SK-N-SH (cell line): ENCODE data around the gene ARMH4. TPM values are rescaled to one million over a fixed set of nuclear protein-coding genes. Genes with fewer than 3 reads are reported as not detected.

ENCODE experiments used
- CTCF ChIA-PET: fragments of 300-600, 350-600 bp; formaldehyde crosslinking; extraction: SDS; loops from one replicate; lab custom pipeline; 2021; lab: Yijun Ruan, JAX
- POLR2A ChIA-PET: fragments of 350-600 bp; sonication (Branson Sonifier 250); formaldehyde crosslinking; extraction: SDS; loops from one replicate; lab custom pipeline; 2020; ENCODE audit warnings: antibody characterized with exemption, inconsistent platforms; lab: Yijun Ruan, JAX
- DNase-seq: peaks from one replicate; pipeline ENCODE4 v3.0.0; 2012
- H2AFZ ChIP-seq: fragments of 200-600 bp; sonication (generic); 2 replicates; pipeline ENCODE4 v1.8.1; 2016; ENCODE audit warnings: antibody characterized with exemption, mild to moderate bottlenecking, low read depth
- H3F3A ChIP-seq: fragments of 200-600 bp; sonication (generic); replicated peaks from 2 replicates; pipeline ENCODE3; 2016; ENCODE audit warnings: antibody characterized with exemption, mild to moderate bottlenecking; ENCODE audit not compliant: insufficient read depth
- H3K27ac ChIP-seq, 2 experiments: fragments of 200-500 bp in 1 of 2; fragments of 200-600 bp in 1 of 2; sonication (Bioruptor generic) in 1 of 2; sonication (generic), shearing (Covaris generic) in 1 of 2; 2 replicates each; pipeline versions ENCODE4 v1.5.1 to v1.6.1; 2014 to 2016; ENCODE audit warnings: low read depth in 2 of 2, inconsistent platforms in 1 of 2, low read length in 1 of 2, mild to moderate bottlenecking in 1 of 2, mixed read lengths in 1 of 2
- H3K27me3 ChIP-seq: fragments of 200-600 bp; sonication (generic), shearing (Covaris generic); 2 replicates; pipeline ENCODE4 v1.6.1; 2016; ENCODE audit warnings: mixed run types; ENCODE audit not compliant: insufficient read depth
- H3K36me3 ChIP-seq, 2 experiments: fragments of 200-500 bp in 1 of 2; fragments of 200-600 bp in 1 of 2; sonication (Bioruptor generic) in 1 of 2; sonication (generic) in 1 of 2; replicated peaks in 1 of 2; 2 replicates each; pipeline versions ENCODE3 to v1.5.1; 2014 to 2016; ENCODE audit warnings: low read length in 1 of 2, mild to moderate bottlenecking in 1 of 2; ENCODE audit not compliant: insufficient read depth in 2 of 2, control insufficient read depth in 1 of 2
- H3K4me1 ChIP-seq, 2 experiments: fragments of 200-500 bp in 1 of 2; fragments of 200-600 bp in 1 of 2; sonication (Bioruptor generic) in 1 of 2; sonication (generic), shearing (Covaris generic) in 1 of 2; 2 replicates each; pipeline versions ENCODE4 v1.5.1 to v1.6.1; 2014 to 2016; ENCODE audit warnings: low read depth in 1 of 2, low read length in 1 of 2, mixed run types in 1 of 2; ENCODE audit not compliant: insufficient read depth in 2 of 2, control insufficient read depth in 1 of 2
- H3K4me2 ChIP-seq: fragments of 200-600 bp; sonication (generic), shearing (Covaris generic); 2 replicates; pipeline ENCODE4 v1.6.1; 2017; ENCODE audit warnings: mixed run types
- H3K4me3 ChIP-seq, 2 experiments: fragments of 200-500 bp in 1 of 2; fragments of 200-600 bp in 1 of 2; sonication (Bioruptor generic) in 1 of 2; sonication (generic), shearing (Covaris generic) in 1 of 2; 2 replicates each; pipeline versions ENCODE4 v1.5.1 to v1.8.1; 2014 to 2016; ENCODE audit warnings: low read depth in 2 of 2, inconsistent platforms in 1 of 2, low read length in 1 of 2, mild to moderate bottlenecking in 1 of 2, mixed read lengths in 1 of 2, moderate library complexity in 1 of 2
- H3K79me2 ChIP-seq: fragments of 200-600 bp; sonication (generic); 2 replicates; pipeline ENCODE4 v1.8.1; 2017; ENCODE audit warnings: mild to moderate bottlenecking; ENCODE audit not compliant: insufficient read depth
- H3K9ac ChIP-seq: fragments of 200-600 bp; sonication (generic); 2 replicates; pipeline ENCODE4 v1.6.1; 2017; ENCODE audit warnings: mixed run types
- H3K9me2 ChIP-seq: fragments of 200-600 bp; sonication (generic); 2 replicates; pipeline ENCODE4 v1.6.1; 2017; ENCODE audit warnings: mixed run types
- H3K9me3 ChIP-seq: fragments of 200-600 bp; sonication (generic); 2 replicates; pipeline ENCODE4 v1.6.1; 2017; ENCODE audit warnings: mixed run types, mild to moderate bottlenecking, moderate library complexity
- H4K20me1 ChIP-seq: fragments of 200-600 bp; sonication (generic); 2 replicates; pipeline ENCODE4 v1.6.1; 2017; ENCODE audit warnings: mild to moderate bottlenecking, mixed run types; ENCODE audit not compliant: insufficient read depth
- CHD2 ChIP-seq: fragments of 150-350 bp; IDR thresholded peaks from 2 replicates; pipeline ENCODE4 v1.6.1; 2018; ENCODE audit warnings: low read length; ENCODE audit not compliant: partially characterized antibody
- EP300 ChIP-seq, 2 experiments: IDR thresholded peaks; 2 replicates each; pipeline versions ENCODE4 v1.4.0 to v1.6.1; 2012; ENCODE audit warnings: borderline replicate concordance in 1 of 2, low read depth in 1 of 2, low read length in 1 of 2
- FOSL2 ChIP-seq: IDR thresholded peaks from 2 replicates; pipeline ENCODE4 v1.4.0; 2012; ENCODE audit warnings: low read depth, mild to moderate bottlenecking, moderate library complexity, borderline replicate concordance
- FOXJ3 ChIP-seq: sonication (generic); formaldehyde crosslinking; IDR thresholded peaks from 2 replicates; pipeline ENCODE4 v1.5.1; 2020; ENCODE audit warnings: mild to moderate bottlenecking, missing genetic modification reagents
- GABPA ChIP-seq: IDR thresholded peaks from 2 replicates; pipeline ENCODE4 v1.4.0; 2012; ENCODE audit warnings: low read depth, mild to moderate bottlenecking
- GATA2 ChIP-seq: sonication (generic); formaldehyde crosslinking; IDR thresholded peaks from 2 replicates; pipeline ENCODE4 v1.5.0; 2020; ENCODE audit warnings: mild to moderate bottlenecking, missing genetic modification reagents
- JUND ChIP-seq: IDR thresholded peaks from 2 replicates; pipeline ENCODE4 v1.4.0; 2012
- MEF2A ChIP-seq: IDR thresholded peaks from 2 replicates; pipeline ENCODE4 v1.4.0; 2012; ENCODE audit warnings: low read depth, borderline replicate concordance
- NRF1 ChIP-seq: IDR thresholded peaks from 2 replicates; pipeline ENCODE4 v1.6.1; 2012; ENCODE audit warnings: low read depth, mild to moderate bottlenecking, low read length
- RAD21 ChIP-seq: IDR thresholded peaks from 2 replicates; pipeline ENCODE4 v1.6.1; 2012; ENCODE audit warnings: mild to moderate bottlenecking, low read length
- RCOR1 ChIP-seq: fragments of 150-350 bp; IDR thresholded peaks from 2 replicates; pipeline ENCODE4 v1.6.1; 2017; ENCODE audit warnings: antibody characterized with exemption, low read length
- RFX5 ChIP-seq: IDR thresholded peaks from 2 replicates; pipeline ENCODE4 v1.6.1; 2012; ENCODE audit warnings: mild to moderate bottlenecking, improper control_type of control experiment, low read length
- SIN3A ChIP-seq: IDR thresholded peaks from 2 replicates; pipeline ENCODE4 v1.6.1; 2012; ENCODE audit warnings: low read depth, mild to moderate bottlenecking, low read length, moderate library complexity, borderline replicate concordance
- TAF1 ChIP-seq: IDR thresholded peaks from 2 replicates; pipeline ENCODE4 v1.6.1; 2012; ENCODE audit warnings: low read depth, mild to moderate bottlenecking, low read length, moderate library complexity, borderline replicate concordance
- TCF12 ChIP-seq: IDR thresholded peaks from 2 replicates; pipeline ENCODE4 v1.4.0; 2012
- YY1 ChIP-seq: IDR thresholded peaks from 2 replicates; pipeline ENCODE4 v1.4.0; 2012; ENCODE audit warnings: low read depth, mild to moderate bottlenecking
- polyA plus RNA-seq, 3 experiments: library from polyadenylated mRNA; depleted of rRNA; stranded (reverse); fragments of >200 nt; gene quantifications; 2 replicates each; pipeline ENCODE4 v1.2.3, GENCODE V29; 2012
- TF ChIP-seq, protein P1 (sequence below): IDR thresholded peaks from 2 replicates; pipeline ENCODE4; 2012
- TF ChIP-seq, protein P2 (sequence below): fragments of 200-600 bp; sonication (generic); IDR thresholded peaks from 2 replicates; pipeline ENCODE4 v1.6.1; 2017; ENCODE audit warnings: antibody characterized with exemption, mild to moderate bottlenecking, moderate library complexity
- TF ChIP-seq, protein P3 (sequence below): fragments of 150-350 bp; IDR thresholded peaks from 2 replicates; pipeline ENCODE4 v1.6.1; 2016; ENCODE audit warnings: mild to moderate bottlenecking, low read depth, low read length

Gene ARMH4
- polyA plus RNA-seq, 1 of the 3 experiments (the other 2 are of a cell fraction): 0.39 TPM

DNA sequence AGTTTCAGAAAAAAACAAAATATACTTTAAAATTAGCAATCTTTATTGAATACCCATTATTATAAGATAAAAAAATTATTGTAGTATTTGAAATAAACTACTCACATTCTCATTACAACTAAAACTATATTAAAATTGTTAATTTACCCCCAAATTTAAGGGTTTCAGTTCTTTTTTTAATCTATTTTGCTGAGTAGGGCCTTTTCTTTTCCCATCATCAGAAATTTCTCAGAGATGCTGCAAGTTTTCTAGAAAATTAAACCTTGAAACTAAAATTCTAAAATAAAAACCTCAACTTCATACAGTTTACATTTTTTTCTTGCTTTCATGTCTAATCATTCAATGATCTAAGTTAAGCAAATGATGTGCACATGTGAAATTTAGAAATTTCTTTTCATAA is 10.1 kb downstream of the ARMH4 start:
- no peak overlapping the region for H3K4me2 ChIP-seq
- no peaks in the 10 kb centered on the region for H3F3A ChIP-seq
- ChIA-PET POLR2A (no interaction called here), CTCF (no interaction called here)
- no peak overlapping the region for H3K9ac ChIP-seq
- H2AFZ ChIP-seq: no peak overlapping the region
- TF ChIP-seq FOSL2 (no peak), TAF1 (no peak), GABPA (no peak), JUND (no peak), RCOR1 (no peak), TCF12 (no peak), SIN3A (no peak), MEF2A (no peak), CHD2 (no peak), FOXJ3 (CRISPR knock-in tag) (no peak), NRF1 (no peak), EP300 (IDR thresholded peaks at IDR 0.05; ENCODE audit: borderline replicate concordance in 1 of 2, low read depth in 1 of 2, low read length in 1 of 2) (no peak), YY1 (no peak), RAD21 (no peak), GATA2 (CRISPR knock-in tag) (no peak), RFX5 (no peak)
- TF ChIP-seq, protein P1, sequence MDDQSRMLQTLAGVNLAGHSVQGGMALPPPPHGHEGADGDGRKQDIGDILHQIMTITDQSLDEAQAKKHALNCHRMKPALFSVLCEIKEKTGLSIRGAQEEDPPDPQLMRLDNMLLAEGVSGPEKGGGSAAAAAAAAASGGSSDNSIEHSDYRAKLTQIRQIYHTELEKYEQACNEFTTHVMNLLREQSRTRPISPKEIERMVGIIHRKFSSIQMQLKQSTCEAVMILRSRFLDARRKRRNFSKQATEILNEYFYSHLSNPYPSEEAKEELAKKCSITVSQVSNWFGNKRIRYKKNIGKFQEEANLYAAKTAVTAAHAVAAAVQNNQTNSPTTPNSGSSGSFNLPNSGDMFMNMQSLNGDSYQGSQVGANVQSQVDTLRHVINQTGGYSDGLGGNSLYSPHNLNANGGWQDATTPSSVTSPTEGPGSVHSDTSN: no peak
- TF ChIP-seq, protein P2, sequence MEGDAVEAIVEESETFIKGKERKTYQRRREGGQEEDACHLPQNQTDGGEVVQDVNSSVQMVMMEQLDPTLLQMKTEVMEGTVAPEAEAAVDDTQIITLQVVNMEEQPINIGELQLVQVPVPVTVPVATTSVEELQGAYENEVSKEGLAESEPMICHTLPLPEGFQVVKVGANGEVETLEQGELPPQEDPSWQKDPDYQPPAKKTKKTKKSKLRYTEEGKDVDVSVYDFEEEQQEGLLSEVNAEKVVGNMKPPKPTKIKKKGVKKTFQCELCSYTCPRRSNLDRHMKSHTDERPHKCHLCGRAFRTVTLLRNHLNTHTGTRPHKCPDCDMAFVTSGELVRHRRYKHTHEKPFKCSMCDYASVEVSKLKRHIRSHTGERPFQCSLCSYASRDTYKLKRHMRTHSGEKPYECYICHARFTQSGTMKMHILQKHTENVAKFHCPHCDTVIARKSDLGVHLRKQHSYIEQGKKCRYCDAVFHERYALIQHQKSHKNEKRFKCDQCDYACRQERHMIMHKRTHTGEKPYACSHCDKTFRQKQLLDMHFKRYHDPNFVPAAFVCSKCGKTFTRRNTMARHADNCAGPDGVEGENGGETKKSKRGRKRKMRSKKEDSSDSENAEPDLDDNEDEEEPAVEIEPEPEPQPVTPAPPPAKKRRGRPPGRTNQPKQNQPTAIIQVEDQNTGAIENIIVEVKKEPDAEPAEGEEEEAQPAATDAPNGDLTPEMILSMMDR: no peak
- TF ChIP-seq, protein P3, sequence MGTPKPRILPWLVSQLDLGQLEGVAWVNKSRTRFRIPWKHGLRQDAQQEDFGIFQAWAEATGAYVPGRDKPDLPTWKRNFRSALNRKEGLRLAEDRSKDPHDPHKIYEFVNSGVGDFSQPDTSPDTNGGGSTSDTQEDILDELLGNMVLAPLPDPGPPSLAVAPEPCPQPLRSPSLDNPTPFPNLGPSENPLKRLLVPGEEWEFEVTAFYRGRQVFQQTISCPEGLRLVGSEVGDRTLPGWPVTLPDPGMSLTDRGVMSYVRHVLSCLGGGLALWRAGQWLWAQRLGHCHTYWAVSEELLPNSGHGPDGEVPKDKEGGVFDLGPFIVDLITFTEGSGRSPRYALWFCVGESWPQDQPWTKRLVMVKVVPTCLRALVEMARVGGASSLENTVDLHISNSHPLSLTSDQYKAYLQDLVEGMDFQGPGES: no peak
- H3K9me2 ChIP-seq: no peaks in the 10 kb centered on the region
- H3K9me3 ChIP-seq: no peaks in the 10 kb centered on the region
- H3K27me3 ChIP-seq: peaks cover 12% of the 10 kb centered on the region; the same call in 1 of the 2 replicates
- DNase-seq: no peak
- H4K20me1 ChIP-seq: no peaks in the 10 kb centered on the region
- H3K36me3 ChIP-seq: no peaks in the 10 kb centered on the region
- H3K27ac ChIP-seq: no peak overlapping the region
- no peaks in the 10 kb centered on the region for H3K79me2 ChIP-seq
- no peak overlapping the region; a peak in 1 of 4 replicates for H3K4me3 ChIP-seq
- no peaks in the 10 kb centered on the region; a peak in 1 of 4 replicates for H3K4me1 ChIP-seq
